BJ (cell line): Measurements from ENCODE around the gene CSNK1D. TPM values are rescaled to one million over a fixed set of nuclear protein-coding genes. Genes with fewer than 3 reads are reported as not detected.

Experiments
- CTCF ChIA-PET: fragments of 350-600 bp; formaldehyde crosslinking; extraction: SDS; loops from one replicate; lab custom pipeline; 2021; ENCODE audit warnings: antibody characterized with exemption, inconsistent platforms; lab: Yijun Ruan, JAX
- POLR2A ChIA-PET: fragments of 300-600 bp; sonication (Branson Sonifier 250); formaldehyde crosslinking; extraction: SDS; loops from one replicate; lab custom pipeline; 2021; ENCODE audit warnings: antibody characterized with exemption; lab: Charles Lee
- DNase-seq: peaks from one replicate; pipeline ENCODE4 v3.0.0-alpha.2; 2011; ENCODE audit warnings: low read depth
- H3K27me3 ChIP-seq: 2 replicates; pipeline ENCODE4 v1.6.0; 2011; ENCODE audit warnings: low read length; ENCODE audit not compliant: control insufficient read depth, insufficient read depth
- H3K36me3 ChIP-seq: 2 replicates; pipeline ENCODE4 v1.5.1; 2011; ENCODE audit warnings: low read length; ENCODE audit not compliant: control insufficient read depth, insufficient read depth
- H3K4me3 ChIP-seq: 2 replicates; pipeline ENCODE4 v1.5.1; 2011; ENCODE audit warnings: low read depth, mild to moderate bottlenecking, control low read depth, low read length
- CTCF ChIP-seq: IDR thresholded peaks from 2 replicates; pipeline ENCODE4 v1.5.1; 2011; ENCODE audit warnings: low read depth, mild to moderate bottlenecking, control low read depth, inconsistent platforms, low read length, moderate library complexity; ENCODE audit not compliant: insufficient read depth
- polyA plus RNA-seq: library from polyadenylated mRNA; depleted of rRNA; stranded (reverse); fragments of >200 nt; gene quantifications from 2 replicates; pipeline ENCODE4 v1.2.3, GENCODE V29; 2011

Gene CSNK1D
- polyA plus RNA-seq, 1 experiment = 118 TPM

GRCh38 chr17:82309656-82310570, 36.4 kb upstream of the CSNK1D start:
- ChIA-PET CTCF (interaction anchor here (0.8 to 1.9 kb wide), 4 partner anchors 9 to 12 kb away, joined by 3 to 7 read pairs (median 4); no protein-coding TSS in a partner anchor), POLR2A (no interaction called here)
- H3K36me3 ChIP-seq = no peaks in the 10 kb centered on the region
- no peak for TF ChIP-seq CTCF
- H3K27me3 ChIP-seq = no peaks in the 10 kb centered on the region
- no peak overlapping the region for H3K4me3 ChIP-seq
- DNase-seq = no peak

GRCh38 chr17:82305727-82306300, 32.3 kb upstream of the CSNK1D start:
- no peak for DNase-seq
- Histone ChIP-seq H3K36me3 (no peaks in the 10 kb centered on the region), H3K4me3 (no peak overlapping the region), H3K27me3 (no peaks in the 10 kb centered on the region)
- no peak for TF ChIP-seq CTCF
- CTCF ChIA-PET = interaction anchor here (0.9 to 1.9 kb wide), 4 partner anchors 15 to 100 kb away, joined by 3 to 5 read pairs (median 4); no protein-coding TSS in a partner anchor
- POLR2A ChIA-PET = no interaction called here

GRCh38 chr17:82304826-82305726, 31.6 kb upstream of the CSNK1D start:
- no peaks in the 10 kb centered on the region for H3K27me3 ChIP-seq
- TF ChIP-seq CTCF = no peak
- no peak for DNase-seq
- ChIA-PET CTCF (interaction anchor here (0.9 to 1.9 kb wide), 5 partner anchors 13 to 100 kb away, joined by 3 to 5 read pairs (median 4); partner anchors contain the start of gene CD7), POLR2A (no interaction called here)
- H3K36me3 ChIP-seq = no peaks in the 10 kb centered on the region
- H3K4me3 ChIP-seq = no peak overlapping the region

GRCh38 chr17:82303944-82304808, 30.7 kb upstream of the CSNK1D start:
- no peaks in the 10 kb centered on the region for H3K36me3 ChIP-seq
- no peaks in the 10 kb centered on the region for H3K27me3 ChIP-seq
- CTCF ChIA-PET = interaction anchor here (1.1 to 2.1 kb wide), 6 partner anchors 14 to 99 kb away, joined by 3 to 8 read pairs (median 4); partner anchors contain the start of gene CD7
- DNase-seq = no peak
- H3K4me3 ChIP-seq = no peak overlapping the region
- POLR2A ChIA-PET = no interaction called here
- no peak for TF ChIP-seq CTCF
